Thyroid gland (tissue), 4 donors: ENCODE measurements around the gene PLEKHG4. TPM values are rescaled to one million over a fixed set of nuclear protein-coding genes. Genes with fewer than 3 reads are reported as not detected.
A peak's percentile ranks its signal among the peaks of the same experiment; 100 is the strongest.

Experiments used
- DNase-seq, 2 donors: peaks; one replicate each; pipeline ENCODE4 v3.0.0-alpha.2; 2019
- H3K27ac ChIP-seq, 3 donors: fragments of 200-600 bp; sonication (generic); 1 replicate in 2 of 3; 2 replicates in 1 of 3; pipeline ENCODE4 v1.5.1; 2016 to 2019; ENCODE audit warnings: mild to moderate bottlenecking in 1 of 3, moderate library complexity in 1 of 3
- H3K27me3 ChIP-seq: fragments of 200-600 bp; sonication (generic); one replicate; pipeline ENCODE4 v1.5.1; 2019
- H3K36me3 ChIP-seq, 2 donors: fragments of 200-600 bp; sonication (generic); one replicate each; pipeline ENCODE4 v1.5.1; 2016 to 2019
- H3K4me1 ChIP-seq, 2 donors: fragments of 200-600 bp; sonication (generic); one replicate each; pipeline ENCODE4 v1.5.1; 2017 to 2019
- H3K4me3 ChIP-seq, 3 donors: fragments of 200-600 bp; sonication (generic); replicated peaks in 1 of 3; 1 replicate in 2 of 3; 2 replicates in 1 of 3; pipeline ENCODE4 v1.5.1; 2016; ENCODE audit warnings: mild to moderate bottlenecking in 1 of 3
- H3K9me3 ChIP-seq: fragments of 200-600 bp; sonication (generic); one replicate; pipeline ENCODE4 v1.5.1; 2017
- POLR2A ChIP-seq, 2 donors: fragments of 450-650 bp; IDR thresholded peaks; one replicate each; pipeline ENCODE4 v1.6.1; 2017; ENCODE audit warnings: antibody characterized with exemption in 2 of 2, mild to moderate bottlenecking in 2 of 2, moderate library complexity in 1 of 2
- WGBS, 2 donors: methylation state at CpG; one replicate each; pipeline ENCODE4 v1.1.5; 2017; 5-methylcytosine and 5-hydroxymethylcytosine counted together
- intact Hi-C: fragments of 100-400 bp; cut with DNase I; formaldehyde crosslinking; loops from one replicate; pipeline ENCODE4 v1.15.1; 2023
- total RNA-seq, 4 donors: library from RNA; depleted of rRNA; stranded (reverse); fragments of >200 nt; gene quantifications; one replicate each; pipeline ENCODE4 v1.2.3, GENCODE V29; 2016
- TF ChIP-seq, protein P1 (sequence below), 6 experiments: fragments of 200-600 bp in 3 of 6; fragments of 450-650 bp in 3 of 6; sonication (generic) in 3 of 6; IDR thresholded peaks; one replicate each; pipeline ENCODE4 v1.5.1; 2016 to 2019; ENCODE audit warnings: antibody characterized with exemption in 6 of 6, mild to moderate bottlenecking in 2 of 6, inconsistent platforms in 1 of 6, moderate library complexity in 1 of 6

The PLEKHG4 gene
- total RNA-seq, 4 donors from 2014 or later = 8.2 to 11.7 (median 9.5) TPM

DNA sequence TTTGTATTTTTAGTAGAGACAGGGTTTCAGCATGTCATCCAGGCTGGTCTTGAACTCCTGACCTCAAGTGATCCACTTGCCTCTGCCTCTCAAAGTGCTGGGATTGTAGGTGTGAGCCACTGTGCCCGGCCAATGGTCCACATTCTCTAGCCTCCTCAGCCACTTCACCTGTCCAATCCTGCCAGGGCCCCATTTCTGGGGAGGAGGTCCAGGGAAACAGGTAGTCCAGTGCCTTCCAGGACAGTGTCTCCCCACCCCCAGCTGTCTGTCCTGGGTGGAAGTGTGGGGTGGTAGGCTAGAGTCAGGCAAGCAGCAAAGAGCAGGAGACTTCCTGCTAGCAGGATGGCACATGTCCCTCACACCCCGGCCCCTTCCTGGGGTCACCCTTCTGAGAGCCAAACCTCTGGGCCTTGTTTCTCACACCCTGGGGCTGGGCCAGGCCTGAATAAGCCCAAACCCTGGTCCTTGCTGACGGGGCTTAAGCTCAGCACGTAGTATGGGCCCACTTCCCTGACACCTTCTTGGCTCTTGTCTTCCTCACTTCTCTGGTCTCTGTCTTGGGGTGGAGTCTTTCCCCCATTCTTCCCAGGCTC is 37.1 kb upstream of the PLEKHG4 start:
- TF ChIP-seq POLR2A (IDR thresholded peaks at IDR 0.05) = no peak
- TF ChIP-seq, protein P1, sequence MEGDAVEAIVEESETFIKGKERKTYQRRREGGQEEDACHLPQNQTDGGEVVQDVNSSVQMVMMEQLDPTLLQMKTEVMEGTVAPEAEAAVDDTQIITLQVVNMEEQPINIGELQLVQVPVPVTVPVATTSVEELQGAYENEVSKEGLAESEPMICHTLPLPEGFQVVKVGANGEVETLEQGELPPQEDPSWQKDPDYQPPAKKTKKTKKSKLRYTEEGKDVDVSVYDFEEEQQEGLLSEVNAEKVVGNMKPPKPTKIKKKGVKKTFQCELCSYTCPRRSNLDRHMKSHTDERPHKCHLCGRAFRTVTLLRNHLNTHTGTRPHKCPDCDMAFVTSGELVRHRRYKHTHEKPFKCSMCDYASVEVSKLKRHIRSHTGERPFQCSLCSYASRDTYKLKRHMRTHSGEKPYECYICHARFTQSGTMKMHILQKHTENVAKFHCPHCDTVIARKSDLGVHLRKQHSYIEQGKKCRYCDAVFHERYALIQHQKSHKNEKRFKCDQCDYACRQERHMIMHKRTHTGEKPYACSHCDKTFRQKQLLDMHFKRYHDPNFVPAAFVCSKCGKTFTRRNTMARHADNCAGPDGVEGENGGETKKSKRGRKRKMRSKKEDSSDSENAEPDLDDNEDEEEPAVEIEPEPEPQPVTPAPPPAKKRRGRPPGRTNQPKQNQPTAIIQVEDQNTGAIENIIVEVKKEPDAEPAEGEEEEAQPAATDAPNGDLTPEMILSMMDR (IDR thresholded peaks at IDR 0.05) = no peak
- H3K9me3 ChIP-seq = no peaks in the 10 kb centered on the region
- H3K27me3 ChIP-seq = no peaks in the 10 kb centered on the region
- intact Hi-C loops = no loop called here
- H3K4me1 ChIP-seq = peaks cover 43 to 62% of the 10 kb centered on the region in 2 donors
- 74 to 75% methylated on average over 4 of the region's 4 CpGs for WGBS, 2 donors
- H3K36me3 ChIP-seq = peaks cover 16 to 22% of the 10 kb centered on the region in 2 donors
- peak overlapping the region; percentile 73 to 91 (median 90) for H3K27ac ChIP-seq
- H3K4me3 ChIP-seq = no peak overlapping the region
- DNase-seq = no peak

DNA sequence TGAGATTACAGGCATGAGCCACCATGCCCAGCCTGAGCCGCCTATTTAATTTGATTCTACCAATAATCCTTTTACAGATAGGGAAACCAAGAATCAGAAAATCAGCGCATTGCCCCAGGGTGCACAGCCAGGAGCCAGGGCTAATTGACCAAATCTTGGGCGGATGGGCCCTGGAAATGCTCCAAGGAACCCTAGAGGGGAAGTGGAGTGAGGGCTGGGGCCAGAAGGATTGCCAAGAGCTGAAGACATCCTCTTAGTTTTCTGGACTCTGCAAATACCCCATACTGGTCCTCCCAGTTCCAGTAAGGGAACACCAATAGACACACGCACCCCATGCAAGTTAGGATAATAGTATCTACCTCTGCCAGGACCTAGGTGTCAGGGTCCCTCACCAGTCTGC is 35.9 kb upstream of the PLEKHG4 start:
- H3K27me3 ChIP-seq = no peaks in the 10 kb centered on the region
- H3K27ac ChIP-seq = peak overlapping the region; percentile 77 to 91 (median 80)
- H3K4me1 ChIP-seq = peaks cover 52 to 72% of the 10 kb centered on the region in 2 donors
- 72 to 82% methylated on average over 4 of the region's 4 CpGs for WGBS, 2 donors
- TF ChIP-seq, protein P1 (IDR thresholded peaks at IDR 0.05) = no peak
- TF ChIP-seq POLR2A (IDR thresholded peaks at IDR 0.05) = no peak
- no peak overlapping the region for H3K4me3 ChIP-seq
- no peak for DNase-seq
- H3K36me3 ChIP-seq = peaks cover 4 to 10% of the 10 kb centered on the region in 2 donors
- intact Hi-C loops = no loop called here
- no peaks in the 10 kb centered on the region for H3K9me3 ChIP-seq

DNA sequence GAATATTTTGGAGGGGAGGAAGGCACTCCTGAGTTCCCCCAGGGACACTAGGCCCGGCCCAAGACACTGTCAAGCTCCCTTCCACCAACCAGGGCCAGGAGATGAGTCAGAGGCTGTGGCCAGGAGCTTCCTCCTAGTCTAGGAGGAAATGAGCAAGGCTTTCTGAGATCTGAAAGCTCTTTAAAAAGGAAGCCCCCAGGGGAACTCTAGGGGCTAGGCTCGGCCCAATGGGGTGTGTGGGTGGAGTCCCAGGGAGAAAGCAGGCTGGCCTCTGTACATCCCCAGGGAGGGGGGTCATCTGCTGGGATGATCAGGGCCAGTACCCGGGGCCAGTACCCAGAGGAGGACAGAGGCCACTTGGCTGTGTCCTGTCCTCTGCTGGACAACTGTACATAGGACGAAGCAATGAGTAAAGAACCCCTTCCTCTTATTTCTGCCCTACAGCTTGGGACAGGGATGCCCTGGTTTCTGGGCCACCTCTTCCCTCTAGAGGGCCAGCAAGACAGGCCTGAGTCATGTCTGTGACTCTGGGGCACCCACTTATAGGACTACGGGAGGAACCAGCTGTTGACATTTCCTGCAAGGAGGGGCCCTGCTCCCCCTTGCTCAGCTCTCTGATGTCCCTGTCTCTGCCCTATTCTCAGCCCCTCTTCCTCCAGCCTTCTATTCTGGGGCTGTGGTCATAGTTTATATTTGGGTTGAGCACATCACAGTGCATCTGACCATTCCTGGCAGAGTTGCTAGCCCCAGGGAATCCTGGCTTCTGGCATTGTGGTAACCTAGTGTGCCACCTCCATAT is 34.7 kb upstream of the PLEKHG4 start:
- DNase-seq = peak; percentile 26 to 28
- H3K27me3 ChIP-seq = no peaks in the 10 kb centered on the region
- WGBS, 2 donors = 41 to 47% methylated on average over 3 to 4 of the region's 5 CpGs
- intact Hi-C loops = no loop called here
- H3K9me3 ChIP-seq = no peaks in the 10 kb centered on the region
- no peaks in the 10 kb centered on the region for H3K36me3 ChIP-seq
- H3K4me1 ChIP-seq = peaks cover 57 to 80% of the 10 kb centered on the region in 2 donors
- peak overlapping the region; percentile 77 to 91 (median 80) for H3K27ac ChIP-seq
- TF ChIP-seq, protein P1 (IDR thresholded peaks at IDR 0.05) = no peak
- H3K4me3 ChIP-seq = no peak overlapping the region

DNA sequence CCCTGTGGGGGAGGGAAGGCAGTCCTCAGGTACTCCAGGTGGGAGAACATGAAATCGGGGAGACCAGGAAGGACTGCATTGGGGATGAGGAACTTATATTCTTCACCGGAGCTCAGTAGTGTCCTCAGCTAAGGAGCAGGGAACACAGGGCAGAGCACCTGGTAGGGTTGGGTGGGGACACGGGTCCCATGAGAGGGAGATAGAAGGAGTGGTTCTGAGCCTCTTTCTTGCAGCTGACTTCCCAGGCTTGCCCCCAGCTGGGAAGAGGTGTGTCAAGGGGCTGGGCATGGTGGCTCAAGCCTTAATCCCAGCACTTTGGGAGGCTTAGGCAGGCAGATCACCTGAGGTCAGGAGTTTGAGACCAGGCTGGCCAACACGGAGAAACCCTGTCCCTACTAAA is 34.1 kb upstream of the PLEKHG4 start:
- H3K4me3 ChIP-seq = no peak overlapping the region
- no peaks in the 10 kb centered on the region for H3K27me3 ChIP-seq
- no peaks in the 10 kb centered on the region for H3K36me3 ChIP-seq
- 71 to 74% methylated on average over 4 of the region's 4 CpGs for WGBS, 2 donors
- peaks cover 52 to 74% of the 10 kb centered on the region in 2 donors for H3K4me1 ChIP-seq
- no peak for DNase-seq
- intact Hi-C loops = no loop called here
- peak overlapping the region in 2 of 3 donors; percentile 80 to 91 for H3K27ac ChIP-seq
- no peaks in the 10 kb centered on the region for H3K9me3 ChIP-seq
- no peak for TF ChIP-seq POLR2A (IDR thresholded peaks at IDR 0.05)
- TF ChIP-seq, protein P1 (IDR thresholded peaks at IDR 0.05) = no peak

DNA sequence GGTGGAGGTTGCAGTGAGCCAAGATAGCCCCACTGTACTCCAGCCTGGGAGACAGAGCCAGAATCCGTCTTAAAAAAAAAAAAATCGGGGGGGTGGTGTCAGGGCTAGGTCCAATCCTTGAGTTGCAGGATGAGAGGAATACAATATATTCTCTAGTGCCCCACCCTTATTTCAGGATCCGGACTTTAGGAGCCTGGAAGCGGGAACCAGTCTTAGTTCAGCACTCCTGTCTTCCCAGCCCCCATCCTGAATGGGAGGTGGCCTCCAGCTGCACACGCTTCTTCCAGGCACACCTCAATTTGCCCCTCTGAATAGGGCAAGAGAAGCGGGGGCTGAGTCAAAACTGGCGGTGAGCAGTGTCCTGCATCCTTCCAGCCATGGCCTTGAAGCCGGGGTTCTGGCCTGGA is 33.7 kb upstream of the PLEKHG4 start:
- Histone ChIP-seq H3K36me3 (no peaks in the 10 kb centered on the region), H3K4me1 (peaks cover 47 to 70% of the 10 kb centered on the region in 2 donors), H3K4me3 (peak overlapping the region; percentile 29 to 81 (median 33)), H3K27me3 (no peaks in the 10 kb centered on the region), H3K27ac (peak overlapping the region; percentile 80 to 94 (median 91)), H3K9me3 (no peaks in the 10 kb centered on the region)
- no peak for TF ChIP-seq POLR2A (IDR thresholded peaks at IDR 0.05)
- TF ChIP-seq, protein P1 (IDR thresholded peaks at IDR 0.05) = no peak
- DNase-seq = no peak
- intact Hi-C loops = no loop called here
- 13 to 15% methylated on average over 6 of the region's 8 CpGs for WGBS, 2 donors
